ENCODE results near the gene NR3C1. TPM values are rescaled to one million over a fixed set of nuclear protein-coding genes. Genes with fewer than 3 reads are reported as not detected.

NR3C1 gene
- total RNA-seq, 1 experiment from 2014 or later: 17.5 TPM

- Histone ChIP-seq H3K4me1 (peaks cover 33% of the 10 kb centered on the region), H3K9me3 (no peaks in the 10 kb centered on the region), H3K4me3 (ENCODE audit: low read depth, low read length) (no peak overlapping the region), H3K27me3 (replicated peaks; ENCODE audit: control insufficient read depth, insufficient read depth, low read length) (no peaks in the 10 kb centered on the region), H3K36me3 (ENCODE audit: control insufficient read depth, insufficient read depth, low read length) (no peaks in the 10 kb centered on the region)
- H3K27me3 Mint-ChIP-seq (ENCODE audit: insufficient read depth, unreplicated experiment): no peaks in the 10 kb centered on the region
- TF ChIP-seq CTCF (IDR thresholded peaks at IDR 0.05; ENCODE audit: insufficient read depth in 1 of 2, low read depth in 1 of 2, low read length in 1 of 2, severe bottlenecking in 1 of 2, unreplicated experiment in 1 of 2): no peak
- H3K4me1 Mint-ChIP-seq (ENCODE audit: low read depth, unreplicated experiment): peaks cover 28% of the 10 kb centered on the region
- DNase-seq: peak; percentile 59 to 73
- H3K9me3 Mint-ChIP-seq (ENCODE audit: unreplicated experiment): no peaks in the 10 kb centered on the region
- H3K27ac Mint-ChIP-seq (ENCODE audit: unreplicated experiment): peak overlapping the region; percentile 27
- BruUV-seq (replicated peaks): no TSS peak
- CTCF ChIA-PET: interaction anchor here (0.6 kb wide), 1 partner anchor 34 kb away, joined by 3 read pairs; no protein-coding TSS in a partner anchor
- POLR2A ChIA-PET: no interaction called here
- H3K36me3 Mint-ChIP-seq (ENCODE audit: insufficient read depth, unreplicated experiment): no peaks in the 10 kb centered on the region
- intact Hi-C loops (cut with micrococcal nuclease; ENCODE audit: unreplicated experiment): loop anchor here (1.0 to 5.0 kb wide), 5 partner anchors 79 to 254 kb away; no protein-coding TSS in a partner anchor
- peak overlapping the region; percentile 4 for H3K4me3 Mint-ChIP-seq (ENCODE audit: unreplicated experiment)
Observed at GRCh38 chr5:143418140-143418866, 14.8 kb upstream of the NR3C1 start.

GRCh38 chr5:143417503-143418139 lies 14.1 kb upstream of the NR3C1 start:
- Histone ChIP-seq H3K27me3 (replicated peaks; ENCODE audit: control insufficient read depth, insufficient read depth, low read length) (no peaks in the 10 kb centered on the region), H3K4me1 (peaks cover 33% of the 10 kb centered on the region), H3K9me3 (no peaks in the 10 kb centered on the region), H3K4me3 (ENCODE audit: low read depth, low read length) (no peak overlapping the region), H3K36me3 (ENCODE audit: control insufficient read depth, insufficient read depth, low read length) (no peaks in the 10 kb centered on the region)
- no peak overlapping the region for H3K27ac Mint-ChIP-seq (ENCODE audit: unreplicated experiment)
- no peaks in the 10 kb centered on the region for H3K36me3 Mint-ChIP-seq (ENCODE audit: insufficient read depth, unreplicated experiment)
- no peak overlapping the region for H3K4me3 Mint-ChIP-seq (ENCODE audit: unreplicated experiment)
- CTCF ChIA-PET: interaction anchor here (0.6 kb wide), 1 partner anchor 35 kb away, joined by 3 read pairs; no protein-coding TSS in a partner anchor
- DNase-seq: no peak
- H3K4me1 Mint-ChIP-seq (ENCODE audit: low read depth, unreplicated experiment): peaks cover 28% of the 10 kb centered on the region
- no TSS peak for BruUV-seq (replicated peaks)
- intact Hi-C loops (cut with micrococcal nuclease; ENCODE audit: unreplicated experiment): loop anchor here (1.0 to 5.0 kb wide), 5 partner anchors 80 to 255 kb away; no protein-coding TSS in a partner anchor
- POLR2A ChIA-PET: no interaction called here
- TF ChIP-seq CTCF (IDR thresholded peaks at IDR 0.05; ENCODE audit: insufficient read depth in 1 of 2, low read depth in 1 of 2, low read length in 1 of 2, severe bottlenecking in 1 of 2, unreplicated experiment in 1 of 2): no peak
- H3K9me3 Mint-ChIP-seq (ENCODE audit: unreplicated experiment): no peaks in the 10 kb centered on the region
- no peaks in the 10 kb centered on the region for H3K27me3 Mint-ChIP-seq (ENCODE audit: insufficient read depth, unreplicated experiment)

- no TSS peak for BruUV-seq (replicated peaks)
- intact Hi-C loops (cut with micrococcal nuclease; ENCODE audit: unreplicated experiment): loop anchor here (5.0 kb wide), 2 partner anchors 81 to 256 kb away; no protein-coding TSS in a partner anchor
- Mint-ChIP-seq H3K36me3 (ENCODE audit: insufficient read depth, unreplicated experiment) (no peaks in the 10 kb centered on the region), H3K27ac (ENCODE audit: unreplicated experiment) (peak overlapping the region; percentile 51), H3K4me3 (ENCODE audit: unreplicated experiment) (peak overlapping the region; percentile 52), H3K4me1 (ENCODE audit: low read depth, unreplicated experiment) (peaks cover 35% of the 10 kb centered on the region), H3K27me3 (ENCODE audit: insufficient read depth, unreplicated experiment) (no peaks in the 10 kb centered on the region), H3K9me3 (ENCODE audit: unreplicated experiment) (no peaks in the 10 kb centered on the region)
- Histone ChIP-seq H3K36me3 (ENCODE audit: control insufficient read depth, insufficient read depth, low read length) (no peaks in the 10 kb centered on the region), H3K9me3 (no peaks in the 10 kb centered on the region), H3K4me3 (ENCODE audit: low read depth, low read length) (no peak overlapping the region), H3K27me3 (replicated peaks; ENCODE audit: control insufficient read depth, insufficient read depth, low read length) (no peaks in the 10 kb centered on the region), H3K4me1 (peaks cover 33% of the 10 kb centered on the region)
- no peak for DNase-seq
- ChIA-PET POLR2A (no interaction called here), CTCF (no interaction called here)
- no peak for TF ChIP-seq CTCF (IDR thresholded peaks at IDR 0.05; ENCODE audit: insufficient read depth in 1 of 2, low read depth in 1 of 2, low read length in 1 of 2, severe bottlenecking in 1 of 2, unreplicated experiment in 1 of 2)
Observed at GRCh38 chr5:143416411-143416810, 12.9 kb upstream of the NR3C1 start.
